ENCODE measurements around the gene PTGS2. TPM values are rescaled to one million over a fixed set of nuclear protein-coding genes. Genes with fewer than 3 reads are reported as not detected.

The PTGS2 gene
- polyA plus RNA-seq, 1 experiment: 100 TPM

DNA sequence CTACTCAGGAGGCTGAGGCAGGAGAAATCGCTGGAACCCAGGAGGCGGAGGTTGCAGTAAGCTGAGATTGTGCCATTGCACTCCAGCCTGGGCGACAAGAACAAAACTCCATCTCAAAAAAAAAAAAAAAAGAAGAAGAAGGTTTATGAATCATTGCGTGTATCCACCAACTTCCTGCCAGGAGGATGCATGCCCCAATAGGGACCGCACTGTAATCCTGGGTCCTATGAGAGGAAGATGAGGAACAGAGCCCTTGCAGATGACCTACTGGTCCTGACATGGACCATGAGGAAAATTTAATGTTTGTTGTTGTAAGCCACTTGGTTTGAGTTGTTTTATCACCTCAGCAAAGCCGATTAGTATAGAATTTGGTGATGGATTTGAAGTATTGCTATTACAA lies 56.7 kb downstream of the PTGS2 start:
- POLR2A ChIA-PET: interaction anchor here (0.7 kb wide), 1 partner anchor 28 kb away, joined by 3 read pairs; no protein-coding TSS in a partner anchor

More for the DNA sequence above, 56.7 kb downstream of the PTGS2 start:
- CTCF ChIA-PET: no interaction called here
- Histone ChIP-seq H3K4me3 (ENCODE audit: low read depth, low read length) (no peak overlapping the region), H3K27me3 (ENCODE audit: control insufficient read depth, insufficient read depth, low read length) (no peaks in the 10 kb centered on the region), H3K36me3 (ENCODE audit: control insufficient read depth, insufficient read depth, low read length) (no peaks in the 10 kb centered on the region)
- DNase-seq (ENCODE audit: low read depth): no peak
- TF ChIP-seq, protein P1, sequence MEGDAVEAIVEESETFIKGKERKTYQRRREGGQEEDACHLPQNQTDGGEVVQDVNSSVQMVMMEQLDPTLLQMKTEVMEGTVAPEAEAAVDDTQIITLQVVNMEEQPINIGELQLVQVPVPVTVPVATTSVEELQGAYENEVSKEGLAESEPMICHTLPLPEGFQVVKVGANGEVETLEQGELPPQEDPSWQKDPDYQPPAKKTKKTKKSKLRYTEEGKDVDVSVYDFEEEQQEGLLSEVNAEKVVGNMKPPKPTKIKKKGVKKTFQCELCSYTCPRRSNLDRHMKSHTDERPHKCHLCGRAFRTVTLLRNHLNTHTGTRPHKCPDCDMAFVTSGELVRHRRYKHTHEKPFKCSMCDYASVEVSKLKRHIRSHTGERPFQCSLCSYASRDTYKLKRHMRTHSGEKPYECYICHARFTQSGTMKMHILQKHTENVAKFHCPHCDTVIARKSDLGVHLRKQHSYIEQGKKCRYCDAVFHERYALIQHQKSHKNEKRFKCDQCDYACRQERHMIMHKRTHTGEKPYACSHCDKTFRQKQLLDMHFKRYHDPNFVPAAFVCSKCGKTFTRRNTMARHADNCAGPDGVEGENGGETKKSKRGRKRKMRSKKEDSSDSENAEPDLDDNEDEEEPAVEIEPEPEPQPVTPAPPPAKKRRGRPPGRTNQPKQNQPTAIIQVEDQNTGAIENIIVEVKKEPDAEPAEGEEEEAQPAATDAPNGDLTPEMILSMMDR (IDR thresholded peaks at IDR 0.05; ENCODE audit: insufficient read depth, low read depth, low read length): no peak

Other genes starting within 250 kb of the PTGS2 start
- 0.29 TPM in 1 of 2 replicates, not detected in the other for gene PDC, start 219.3 kb downstream of the PTGS2 start, polyA plus RNA-seq (2011; rRNA removed)
- 0.48 and 0.92 TPM in 2 replicates for gene PLA2G4A, start 148.5 kb upstream of the PTGS2 start, polyA plus RNA-seq (2011; rRNA removed)